Uterus (tissue), 2 donors: ENCODE measurements around the gene CEP83.

Source experiments
- CTCF ChIP-seq, 4 experiments: fragments of 200-600 bp in 2 of 4; fragments of 450-650 bp in 2 of 4; sonication (generic) in 2 of 4; IDR thresholded peaks; one replicate each; pipeline ENCODE4 v1.5.1; 2016 to 2019; ENCODE audit warnings: antibody characterized with exemption in 4 of 4, mild to moderate bottlenecking in 2 of 4, moderate library complexity in 1 of 4
- POLR2A ChIP-seq, 2 donors: fragments of 450-650 bp; IDR thresholded peaks; one replicate each; pipeline ENCODE4 v1.6.1; 2016; ENCODE audit warnings: antibody characterized with exemption in 2 of 2, mild to moderate bottlenecking in 1 of 2, moderate library complexity in 1 of 2

- no peak for TF ChIP-seq CTCF (IDR thresholded peaks at IDR 0.05)
- no peak for TF ChIP-seq POLR2A (IDR thresholded peaks at IDR 0.05)
These were observed 194.8 kb downstream of the CEP83 start for GRCh38 chr12:94264736-94265485.
